OCI-LY1 (cell line): ENCODE measurements around the gene LITAF.

Experiments used
- EZH2 ChIP-seq: fragments of 200-600 bp; sonication (generic), shearing (Covaris generic); IDR thresholded peaks from 2 replicates; pipeline ENCODE4 v1.8.0; 2017; ENCODE audit warnings: borderline replicate concordance, mixed run types, mild to moderate bottlenecking, antibody characterized with exemption, low read length, moderate library complexity, mixed read lengths
- TF ChIP-seq, protein P1 (sequence below): fragments of 200-600 bp; sonication (generic), shearing (Covaris generic); IDR thresholded peaks from 2 replicates; pipeline ENCODE4 v1.5.1; 2017; ENCODE audit warnings: mild to moderate bottlenecking, antibody characterized with exemption, low read length, moderate library complexity, mixed read lengths

DNA sequence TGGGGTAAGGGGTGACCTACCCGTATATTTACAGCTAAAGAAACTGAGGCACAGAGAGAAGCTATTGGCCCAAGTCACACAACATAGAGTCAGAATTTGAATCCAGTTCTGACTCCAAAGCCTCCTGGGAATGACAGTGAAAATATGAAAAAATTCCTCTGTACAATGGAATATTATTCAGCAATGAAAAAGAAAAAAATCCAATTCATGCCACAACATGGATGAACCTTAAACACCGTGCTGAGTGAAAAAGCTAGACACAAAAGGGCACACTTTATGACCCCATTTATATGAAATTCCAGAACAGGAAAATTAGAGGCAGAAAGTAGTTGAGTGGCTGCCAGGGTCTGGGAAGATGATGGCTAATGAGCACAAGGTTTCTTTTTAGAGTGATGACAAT is 75.4 kb downstream of the LITAF start:
- TF ChIP-seq EZH2: no peak
- TF ChIP-seq, protein P1, sequence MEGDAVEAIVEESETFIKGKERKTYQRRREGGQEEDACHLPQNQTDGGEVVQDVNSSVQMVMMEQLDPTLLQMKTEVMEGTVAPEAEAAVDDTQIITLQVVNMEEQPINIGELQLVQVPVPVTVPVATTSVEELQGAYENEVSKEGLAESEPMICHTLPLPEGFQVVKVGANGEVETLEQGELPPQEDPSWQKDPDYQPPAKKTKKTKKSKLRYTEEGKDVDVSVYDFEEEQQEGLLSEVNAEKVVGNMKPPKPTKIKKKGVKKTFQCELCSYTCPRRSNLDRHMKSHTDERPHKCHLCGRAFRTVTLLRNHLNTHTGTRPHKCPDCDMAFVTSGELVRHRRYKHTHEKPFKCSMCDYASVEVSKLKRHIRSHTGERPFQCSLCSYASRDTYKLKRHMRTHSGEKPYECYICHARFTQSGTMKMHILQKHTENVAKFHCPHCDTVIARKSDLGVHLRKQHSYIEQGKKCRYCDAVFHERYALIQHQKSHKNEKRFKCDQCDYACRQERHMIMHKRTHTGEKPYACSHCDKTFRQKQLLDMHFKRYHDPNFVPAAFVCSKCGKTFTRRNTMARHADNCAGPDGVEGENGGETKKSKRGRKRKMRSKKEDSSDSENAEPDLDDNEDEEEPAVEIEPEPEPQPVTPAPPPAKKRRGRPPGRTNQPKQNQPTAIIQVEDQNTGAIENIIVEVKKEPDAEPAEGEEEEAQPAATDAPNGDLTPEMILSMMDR: no peak
